ENCODE results near the gene GADL1.

The GADL1 gene

DNA sequence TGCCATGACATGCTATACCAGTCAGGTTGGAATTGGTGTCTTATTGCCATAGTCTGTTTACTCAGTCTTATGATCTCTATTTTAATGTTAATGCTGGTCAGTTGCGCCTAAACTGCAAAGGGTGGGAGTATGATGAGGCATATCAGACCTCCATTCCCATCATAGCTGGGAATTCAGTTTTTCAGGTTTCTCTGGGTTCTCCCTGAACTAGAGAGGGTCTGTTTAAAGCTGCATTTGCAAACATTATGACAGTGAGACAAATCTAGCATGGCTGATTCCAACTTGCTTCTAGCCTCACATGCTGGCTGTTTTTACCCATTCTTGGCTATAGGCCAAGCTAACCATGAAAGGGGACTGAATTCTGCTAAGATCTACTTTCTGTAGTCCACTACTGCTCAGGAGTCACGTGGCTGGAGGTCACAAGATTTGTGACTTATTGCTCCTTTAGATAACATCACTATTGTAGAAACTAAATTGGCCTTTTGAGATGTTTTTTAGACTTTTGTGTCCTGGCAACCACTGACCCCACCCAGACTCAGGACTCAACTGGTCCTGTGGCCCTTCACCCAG is 191.5 kb downstream of the GADL1 start:
- TF ChIP-seq, protein P1, sequence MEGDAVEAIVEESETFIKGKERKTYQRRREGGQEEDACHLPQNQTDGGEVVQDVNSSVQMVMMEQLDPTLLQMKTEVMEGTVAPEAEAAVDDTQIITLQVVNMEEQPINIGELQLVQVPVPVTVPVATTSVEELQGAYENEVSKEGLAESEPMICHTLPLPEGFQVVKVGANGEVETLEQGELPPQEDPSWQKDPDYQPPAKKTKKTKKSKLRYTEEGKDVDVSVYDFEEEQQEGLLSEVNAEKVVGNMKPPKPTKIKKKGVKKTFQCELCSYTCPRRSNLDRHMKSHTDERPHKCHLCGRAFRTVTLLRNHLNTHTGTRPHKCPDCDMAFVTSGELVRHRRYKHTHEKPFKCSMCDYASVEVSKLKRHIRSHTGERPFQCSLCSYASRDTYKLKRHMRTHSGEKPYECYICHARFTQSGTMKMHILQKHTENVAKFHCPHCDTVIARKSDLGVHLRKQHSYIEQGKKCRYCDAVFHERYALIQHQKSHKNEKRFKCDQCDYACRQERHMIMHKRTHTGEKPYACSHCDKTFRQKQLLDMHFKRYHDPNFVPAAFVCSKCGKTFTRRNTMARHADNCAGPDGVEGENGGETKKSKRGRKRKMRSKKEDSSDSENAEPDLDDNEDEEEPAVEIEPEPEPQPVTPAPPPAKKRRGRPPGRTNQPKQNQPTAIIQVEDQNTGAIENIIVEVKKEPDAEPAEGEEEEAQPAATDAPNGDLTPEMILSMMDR (IDR thresholded peaks at IDR 0.05; ENCODE audit: insufficient read depth, low read length, poor library complexity, severe bottlenecking) = no peak
- H3K36me3 ChIP-seq (ENCODE audit: control insufficient read depth, insufficient read depth, low read length) = no peaks in the 10 kb centered on the region
- H3K4me3 ChIP-seq (replicated peaks; ENCODE audit: low read depth, low read length) = no peak overlapping the region
- H3K27me3 ChIP-seq (replicated peaks; ENCODE audit: control insufficient read depth, insufficient read depth, low read length) = no peaks in the 10 kb centered on the region
- no peak for DNase-seq (ENCODE audit: extremely low read depth, insufficient read length)

- TF ChIP-seq, protein P1 (IDR thresholded peaks at IDR 0.05; ENCODE audit: insufficient read depth, low read length, poor library complexity, severe bottlenecking) = no peak
- Histone ChIP-seq H3K36me3 (ENCODE audit: control insufficient read depth, insufficient read depth, low read length) (no peaks in the 10 kb centered on the region), H3K4me3 (replicated peaks; ENCODE audit: low read depth, low read length) (no peak overlapping the region), H3K27me3 (replicated peaks; ENCODE audit: control insufficient read depth, insufficient read depth, low read length) (no peaks in the 10 kb centered on the region)
- no peak for DNase-seq (ENCODE audit: extremely low read depth, insufficient read length)
Observed at GRCh38 chr3:30702038-30702827, 192.2 kb downstream of the GADL1 start.

- Histone ChIP-seq H3K36me3 (ENCODE audit: control insufficient read depth, insufficient read depth, low read length) (no peaks in the 10 kb centered on the region), H3K4me3 (replicated peaks; ENCODE audit: low read depth, low read length) (no peak overlapping the region), H3K27me3 (replicated peaks; ENCODE audit: control insufficient read depth, insufficient read depth, low read length) (no peaks in the 10 kb centered on the region; the same call in 1 of the 2 replicates)
- TF ChIP-seq, protein P1 (IDR thresholded peaks at IDR 0.05; ENCODE audit: insufficient read depth, low read length, poor library complexity, severe bottlenecking) = no peak
- no peak for DNase-seq (ENCODE audit: extremely low read depth, insufficient read length)
Observed at GRCh38 chr3:30700702-30701321, 193.6 kb downstream of the GADL1 start.

DNA sequence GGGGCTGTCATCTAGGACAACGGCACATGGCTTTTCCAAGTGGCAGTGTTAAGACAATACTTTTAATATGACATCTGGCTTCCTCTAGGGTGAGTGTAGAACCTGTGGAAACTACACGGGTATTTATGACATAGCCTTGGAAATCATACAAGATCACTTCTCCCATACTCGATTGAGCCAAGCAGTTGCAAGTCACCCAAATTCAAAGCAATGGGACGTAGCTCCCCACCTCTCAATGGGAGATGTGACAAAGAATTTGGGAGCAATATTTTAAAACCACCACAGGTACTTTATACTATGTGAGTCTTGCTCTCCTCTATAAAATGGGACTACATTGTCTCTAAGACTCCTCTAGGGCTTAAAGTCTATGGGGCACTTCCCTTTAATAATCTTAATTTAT is 194.5 kb downstream of the GADL1 start:
- H3K36me3 ChIP-seq (ENCODE audit: control insufficient read depth, insufficient read depth, low read length) = no peaks in the 10 kb centered on the region
- H3K4me3 ChIP-seq (replicated peaks; ENCODE audit: low read depth, low read length) = no peak overlapping the region
- H3K27me3 ChIP-seq (replicated peaks; ENCODE audit: control insufficient read depth, insufficient read depth, low read length) = no peaks in the 10 kb centered on the region; the same call in 1 of the 2 replicates
- DNase-seq (ENCODE audit: extremely low read depth, insufficient read length) = no peak
- TF ChIP-seq, protein P1 (IDR thresholded peaks at IDR 0.05; ENCODE audit: insufficient read depth, low read length, poor library complexity, severe bottlenecking) = no peak

GRCh38 chr3:30698549-30698948 is 195.9 kb downstream of the GADL1 start:
- Histone ChIP-seq H3K27me3 (replicated peaks; ENCODE audit: control insufficient read depth, insufficient read depth, low read length) (no peaks in the 10 kb centered on the region; the same call in 1 of the 2 replicates), H3K4me3 (replicated peaks; ENCODE audit: low read depth, low read length) (no peak overlapping the region), H3K36me3 (ENCODE audit: control insufficient read depth, insufficient read depth, low read length) (no peaks in the 10 kb centered on the region)
- TF ChIP-seq, protein P1 (IDR thresholded peaks at IDR 0.05; ENCODE audit: insufficient read depth, low read length, poor library complexity, severe bottlenecking) = no peak
- DNase-seq (ENCODE audit: extremely low read depth, insufficient read length) = no peak
